CD4-positive, alpha-beta T cell treated with Interleukin-4 for 4 hours (primary cell): ENCODE measurements around the gene ACTRT2.

Source experiments
- DNase-seq: peaks from one replicate; pipeline ENCODE4 v3.0.0-alpha.2; 2020

ACTRT2 gene

GRCh38 chr1:3021233-3021671, at the start of gene ACTRT2:
Gene ACTRT2 (plus strand): TSS chr1:3021467. CDS start chr1:3021687, 220 bp downstream.
- no peak for DNase-seq

- DNase-seq = no peak
Measured at GRCh38 chr1:2971609-2972008, 49.7 kb upstream of the ACTRT2 start.

GRCh38 chr1:2972011-2972878, 49.0 kb upstream of the ACTRT2 start:
- DNase-seq = no peak

GRCh38 chr1:2972879-2973575, 48.2 kb upstream of the ACTRT2 start:
- DNase-seq = no peak

- DNase-seq = no peak
Measured at GRCh38 chr1:2973601-2974593, 47.4 kb upstream of the ACTRT2 start.

GRCh38 chr1:2974701-2975301, 46.5 kb upstream of the ACTRT2 start:
- DNase-seq = no peak

- no peak for DNase-seq
Measured at GRCh38 chr1:2975466-2976179, 45.6 kb upstream of the ACTRT2 start.

GRCh38 chr1:2976180-2976562, 45.1 kb upstream of the ACTRT2 start:
- no peak for DNase-seq

- no peak for DNase-seq
Measured at GRCh38 chr1:2977886-2978611, 43.2 kb upstream of the ACTRT2 start.

GRCh38 chr1:2978691-2979190, 42.5 kb upstream of the ACTRT2 start:
- DNase-seq = no peak

GRCh38 chr1:2979191-2980072, 41.8 kb upstream of the ACTRT2 start:
- no peak for DNase-seq

GRCh38 chr1:2980073-2980791, 41.0 kb upstream of the ACTRT2 start:
- no peak for DNase-seq

- DNase-seq = no peak
Measured at GRCh38 chr1:2980849-2981248, 40.4 kb upstream of the ACTRT2 start.

GRCh38 chr1:2981388-2981787, 39.9 kb upstream of the ACTRT2 start:
- no peak for DNase-seq

GRCh38 chr1:2981981-2982614, 39.2 kb upstream of the ACTRT2 start:
- no peak for DNase-seq

- DNase-seq = no peak
Measured at GRCh38 chr1:2982615-2983318, 38.5 kb upstream of the ACTRT2 start.

- no peak for DNase-seq
Measured at GRCh38 chr1:2983319-2983705, 38.0 kb upstream of the ACTRT2 start.
